Activated naive CD8-positive, alpha-beta T cell treated with anti-CD3 and anti-CD28 coated beads, Interleukin-2, amount 50 U/mL, for 16 hours (primary cell): Measurements from ENCODE around the gene DNAL1.
"Not testable (repeated sequence)": the region's sequence is repeated elsewhere in the genome, so short reads cannot be mapped to it uniquely, and the experiment has no call there.

Experiments used
- DNase-seq: peaks from one replicate; pipeline ENCODE4 v3.0.0-alpha.2; 2020; ENCODE audit warnings: low read depth, low spot score

DNAL1 gene

GRCh38 chr14:73644531-73645247 lies at the start of gene DNAL1:
Gene DNAL1, plus strand, starts transcription at chr14:73644986. Its CDS starts 54 bp downstream, at chr14:73645040.
- peak; percentile 79 for DNase-seq

- no peak for DNase-seq
Measured at GRCh38 chr14:73599499-73599898, 45.3 kb upstream of the DNAL1 start.

GRCh38 chr14:73602994-73603393 lies 41.8 kb upstream of the DNAL1 start:
- no peak for DNase-seq

GRCh38 chr14:73606271-73606670 lies 38.5 kb upstream of the DNAL1 start:
- DNase-seq, result no peak

GRCh38 chr14:73607241-73607640 lies 37.5 kb upstream of the DNAL1 start:
- DNase-seq, result no peak

- no peak for DNase-seq
Measured at GRCh38 chr14:73610687-73611086, 34.1 kb upstream of the DNAL1 start.

- peak; percentile 22 for DNase-seq
Measured at GRCh38 chr14:73612339-73613045, 32.3 kb upstream of the DNAL1 start, which contains the start of gene ACOT6. Gene ACOT6, plus strand, starts transcription at chr14:73612517. Its CDS starts 55 bp downstream, at chr14:73612572.

- no peak for DNase-seq
Measured at GRCh38 chr14:73613046-73613383, 31.8 kb upstream of the DNAL1 start.

GRCh38 chr14:73613419-73613963 lies 31.3 kb upstream of the DNAL1 start:
- DNase-seq, result no peak

GRCh38 chr14:73616831-73617230 lies 28.0 kb upstream of the DNAL1 start:
- DNase-seq, result no peak

- DNase-seq, result no peak
Measured at GRCh38 chr14:73619524-73619923, 25.3 kb upstream of the DNAL1 start.

- DNase-seq, result no peak
Measured at GRCh38 chr14:73620268-73620667, 24.5 kb upstream of the DNAL1 start.

GRCh38 chr14:73623504-73624054 lies 21.2 kb upstream of the DNAL1 start:
- no peak for DNase-seq

- no peak for DNase-seq
Measured at GRCh38 chr14:73625706-73626105, 19.1 kb upstream of the DNAL1 start.

- no peak for DNase-seq
Measured at GRCh38 chr14:73627151-73627558, 17.6 kb upstream of the DNAL1 start.

- no peak for DNase-seq
Measured at GRCh38 chr14:73630009-73630780, 14.6 kb upstream of the DNAL1 start.

GRCh38 chr14:73633116-73634010 lies 11.4 kb upstream of the DNAL1 start:
- DNase-seq, result peak; percentile 34

GRCh38 chr14:73634011-73634833 lies 10.6 kb upstream of the DNAL1 start:
- DNase-seq, result no peak

GRCh38 chr14:73636355-73636754 lies 8.4 kb upstream of the DNAL1 start:
- DNase-seq, result not testable (repeated sequence)

GRCh38 chr14:73637830-73638229 lies 7.0 kb upstream of the DNAL1 start:
- DNase-seq, result no peak
